Gastroesophageal sphincter (tissue), 4 donors: ENCODE data around the gene SDF2. TPM values are rescaled to one million over a fixed set of nuclear protein-coding genes. Genes with fewer than 3 reads are reported as not detected.

Source experiments
- ATAC-seq: fragments of 150-250 bp; one replicate; pipeline ENCODE4 v1.9.1; 2016; ENCODE audit warnings: mild to moderate bottlenecking, moderate library complexity
- H3K27ac ChIP-seq, 4 donors: fragments of 200-600 bp; sonication (generic) in 3 of 4; 1 replicate in 3 of 4; 2 replicates in 1 of 4; pipeline ENCODE4 v1.5.1; 2016 to 2019
- H3K27me3 ChIP-seq: fragments of 200-600 bp; sonication (generic); one replicate; pipeline ENCODE4 v1.5.1; 2019
- H3K36me3 ChIP-seq, 2 donors: fragments of 200-600 bp; sonication (generic); one replicate each; pipeline ENCODE4 v1.5.1; 2019; ENCODE audit warnings: control low read depth in 1 of 2
- H3K4me1 ChIP-seq, 3 donors: fragments of 200-600 bp; sonication (generic); 1 replicate in 2 of 3; 2 replicates in 1 of 3; pipeline ENCODE4 v1.5.1; 2016 to 2019; ENCODE audit warnings: control low read depth in 2 of 3
- H3K4me3 ChIP-seq, 2 donors: fragments of 200-600 bp; sonication (generic); one replicate each; pipeline ENCODE4 v1.5.1; 2019; ENCODE audit warnings: mild to moderate bottlenecking in 1 of 2, moderate library complexity in 1 of 2
- H3K9me3 ChIP-seq, 3 donors: fragments of 200-600 bp; sonication (generic); one replicate each; pipeline ENCODE4 v1.5.1; 2017 to 2019; ENCODE audit warnings: control low read depth in 2 of 3
- EP300 ChIP-seq: sonication (generic); formaldehyde crosslinking; IDR thresholded peaks from one replicate; pipeline ENCODE4 v1.6.1; 2017; ENCODE audit warnings: antibody characterized with exemption, mild to moderate bottlenecking
- POLR2A ChIP-seq, 2 donors: fragments of 450-650 bp; IDR thresholded peaks; one replicate each; pipeline ENCODE4 v1.6.1; 2017; ENCODE audit warnings: antibody characterized with exemption in 2 of 2, mild to moderate bottlenecking in 2 of 2, moderate library complexity in 1 of 2
- POLR2AphosphoS5 ChIP-seq: sonication (generic); formaldehyde crosslinking; IDR thresholded peaks from one replicate; pipeline ENCODE4 v1.6.1; 2017; ENCODE audit warnings: antibody characterized with exemption
- WGBS, 2 donors: methylation state at CpG; one replicate each; pipeline ENCODE4 v1.1.5; 2018; ENCODE audit warnings: low coverage in 1 of 2; 5-methylcytosine and 5-hydroxymethylcytosine counted together
- total RNA-seq, 4 donors: library from RNA; depleted of rRNA; stranded (reverse); fragments of >200 nt; gene quantifications; one replicate each; pipeline ENCODE4 v1.1.0, GENCODE V29; 2016

Gene SDF2
- total RNA-seq, 4 donors from 2014 or later = 29.5 to 43.2 (median 36.1) TPM

DNA sequence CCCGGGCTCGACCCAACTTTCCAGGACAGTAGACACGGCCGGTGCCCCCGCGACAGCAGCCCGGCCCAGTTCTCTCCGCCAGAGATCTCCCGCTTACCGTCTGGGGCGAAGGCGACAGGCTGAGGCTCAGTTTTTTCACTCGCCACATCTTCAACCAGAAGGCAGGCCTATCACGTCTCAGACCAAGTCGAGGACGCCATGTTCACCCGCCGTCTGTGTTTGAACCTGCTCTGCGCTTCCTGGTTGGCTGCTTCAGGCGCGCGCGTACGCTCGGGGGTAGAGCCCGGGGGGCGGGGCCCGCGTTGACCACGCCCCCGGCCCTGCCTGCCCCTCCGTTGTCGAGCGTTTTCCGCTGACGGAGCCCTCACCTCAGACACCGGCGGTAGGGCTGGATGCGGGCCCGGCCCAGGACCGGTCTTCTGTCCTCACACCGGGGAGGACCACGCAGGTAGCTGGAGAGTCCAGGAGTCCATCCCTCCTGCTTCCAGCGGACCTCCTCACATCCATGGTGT, 62.9 kb downstream of the SDF2 start, which contains the start of gene SPAG5:
Gene SPAG5, minus strand, starts transcription at position 227 of the 512 bp plus-strand sequence. Its CDS starts 79 bp downstream, at position 148.
- Histone ChIP-seq H3K4me3 (peak within 1 kb of the TSS; percentile 44 to 66), H3K9me3 (no peaks in the 10 kb centered on the region), H3K27me3 (no peaks in the 10 kb centered on the region), H3K27ac (peak within 1 kb of the TSS; percentile 80 to 99 (median 94)), H3K36me3 (no peaks in the 10 kb centered on the region), H3K4me1 (peaks cover 0 to 18% (median 5%) of the 10 kb centered on the region in 3 donors)
- TF ChIP-seq POLR2AphosphoS5 (peak; percentile 97), EP300 (no peak), POLR2A (IDR thresholded peaks at IDR 0.05) (peak; percentile 88 to 91)
- peak; percentile 97 for ATAC-seq
- WGBS, 2 donors = 0% methylated on average over 1 of the region's 44 CpGs; no CpG with 5 or more reads in 1 of the 2 donors

DNA sequence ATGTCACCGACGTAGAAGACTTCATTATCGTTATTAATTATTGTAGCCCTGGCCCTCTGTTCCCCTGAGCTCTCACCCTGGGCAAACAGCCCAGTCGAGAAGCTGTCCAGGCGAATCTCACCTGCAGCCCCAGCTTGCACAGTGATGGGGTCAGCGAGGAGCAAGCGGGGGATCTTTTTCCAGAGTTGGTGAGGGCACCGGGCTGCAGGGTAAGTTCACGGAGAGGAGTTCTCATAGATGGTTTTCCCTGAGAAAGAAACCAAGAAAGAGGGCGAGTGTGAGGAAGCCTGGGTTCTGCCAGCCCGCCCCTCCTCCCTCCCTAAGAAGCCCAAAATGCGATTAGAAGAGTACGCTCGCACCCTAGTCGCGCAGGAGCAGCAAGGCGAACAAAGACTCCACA, 63.3 kb downstream of the SDF2 start:
- Histone ChIP-seq H3K4me3 (peak overlapping the region; percentile 44 to 66), H3K36me3 (no peaks in the 10 kb centered on the region), H3K4me1 (peaks cover 0 to 18% (median 5%) of the 10 kb centered on the region in 3 donors), H3K27ac (peak overlapping the region in 3 of 4 donors; percentile 91 to 99 (median 96)), H3K27me3 (no peaks in the 10 kb centered on the region), H3K9me3 (no peaks in the 10 kb centered on the region)
- TF ChIP-seq POLR2A (IDR thresholded peaks at IDR 0.05) = no peak
- TF ChIP-seq POLR2AphosphoS5 = no peak
- no peak for TF ChIP-seq EP300
- ATAC-seq = no peak
- 1 to 4% methylated on average over 5 to 8 of the region's 17 CpGs for WGBS, 2 donors

Other genes with a start within 250 kb of the SDF2 start
- under 1 TPM in 1 of 4 donors, not detected in 3; 0.37 TPM for gene SLC13A2, start 188.3 kb downstream of the SDF2 start, total RNA-seq
- gene FOXN1, start 155.6 kb downstream of the SDF2 start, total RNA-seq = under 1 TPM in 1 of 4 donors, not detected in 3; 0.15 TPM
- 10 to 100 TPM; 17.5 to 28.7 (median 20.3) TPM for gene UNC119, start 109.3 kb downstream of the SDF2 start, total RNA-seq
- gene PIGS, start 90.4 kb downstream of the SDF2 start, total RNA-seq = 10 to 100 TPM; 40.8 to 90.4 (median 64.5) TPM
- 10 to 100 TPM; 29.1 to 46.5 (median 37.7) TPM for gene ALDOC, start 85.0 kb downstream of the SDF2 start, total RNA-seq
- gene SPAG5, start 62.9 kb downstream of the SDF2 start, total RNA-seq = 1 to 10 TPM; 1.4 to 4.9 (median 2.6) TPM
- gene RSKR, start 47.7 kb downstream of the SDF2 start, total RNA-seq = 1 to 10 TPM in 3 of 4 donors, under 1 TPM in 1; 0.59 to 8.1 (median 3.1) TPM
- 100 to 1,000 TPM in 3 of 4 donors, 10 to 100 TPM in 1; 97.5 to 116 (median 106) TPM for gene BLTP2, start 16.7 kb downstream of the SDF2 start, total RNA-seq
- 10 to 100 TPM; 48.7 to 87.3 (median 71.9) TPM for gene SUPT6H, start 299 bp upstream of the SDF2 start, total RNA-seq
- 1 to 10 TPM in 2 of 4 donors, under 1 TPM in 1, not detected in 1; 0.40 to 1.9 (median 1.1) TPM for gene PROCA1, start 50.0 kb upstream of the SDF2 start, total RNA-seq
- 100 to 1,000 TPM; 185 to 219 (median 196) TPM for gene RAB34, start 56.0 kb upstream of the SDF2 start, total RNA-seq
- gene RPL23A, start 58.1 kb upstream of the SDF2 start, total RNA-seq = 100 to 1,000 TPM; 317 to 834 (median 683) TPM
- gene TLCD1, start 64.3 kb upstream of the SDF2 start, total RNA-seq = 1 to 10 TPM in 2 of 4 donors, not detected in 2; 1.1 to 2.8 TPM
- gene NEK8, start 66.9 kb upstream of the SDF2 start, total RNA-seq = 1 to 10 TPM in 2 of 4 donors, under 1 TPM in 1, not detected in 1; 0.94 to 2.0 (median 1.8) TPM
- gene TRAF4, start 82.1 kb upstream of the SDF2 start, total RNA-seq = 10 to 100 TPM in 1 of 4 donors, 1 to 10 TPM in 3; 3.4 to 10.8 (median 4.7) TPM
- gene FAM222B, start 180.9 kb upstream of the SDF2 start, total RNA-seq = 10 to 100 TPM; 15.5 to 47.6 (median 21.6) TPM
- 10 to 100 TPM; 25.8 to 48.3 (median 29.2) TPM for gene ERAL1, start 193.1 kb upstream of the SDF2 start, total RNA-seq
- gene FLOT2, start 235.8 kb upstream of the SDF2 start, total RNA-seq = 100 to 1,000 TPM in 2 of 4 donors, 10 to 100 TPM in 2; 71.6 to 107 (median 91.2) TPM
- gene DHRS13, start 241.2 kb upstream of the SDF2 start, total RNA-seq = 1 to 10 TPM; 3.9 to 6.5 (median 5.2) TPM